Activated CD4-positive, alpha-beta T cell treated with anti-CD3 and anti-CD28 coated beads, Interleukin-2, amount 10 ng/mL, durations not matched to agents 24 days and 14 days (primary cell): ENCODE data around the gene OR4X1. TPM values are rescaled to one million over a fixed set of nuclear protein-coding genes. Genes with fewer than 3 reads are reported as not detected.
"Not testable (repeated sequence)": the region's sequence is repeated elsewhere in the genome, so short reads cannot be mapped to it uniquely, and the experiment has no call there.

Experiments
- DNase-seq: peaks from one replicate; pipeline ENCODE4 v3.0.0; 2022
- H3K27ac Mint-ChIP-seq: one replicate; pipeline ENCODE4 v1.8.0; 2022; ENCODE audit warnings: mild to moderate bottlenecking, mixed read lengths
- H3K27me3 Mint-ChIP-seq: one replicate; pipeline ENCODE4 v1.8.0; 2022; ENCODE audit warnings: mixed read lengths
- H3K36me3 Mint-ChIP-seq: one replicate; pipeline ENCODE4 v1.8.0; 2022; ENCODE audit warnings: low read depth, mild to moderate bottlenecking, mixed read lengths
- H3K4me1 Mint-ChIP-seq: one replicate; pipeline ENCODE4 v1.8.0; 2021; ENCODE audit warnings: mixed read lengths
- H3K4me3 Mint-ChIP-seq: one replicate; pipeline ENCODE4 v1.8.0; 2022; ENCODE audit warnings: mild to moderate bottlenecking, moderate library complexity, mixed read lengths
- H3K9me3 Mint-ChIP-seq: one replicate; pipeline ENCODE4 v1.8.0; 2021; ENCODE audit warnings: mixed read lengths
- intact Hi-C: fragments of 100-400 bp; cut with micrococcal nuclease; formaldehyde crosslinking; loops from one replicate; pipeline ENCODE4 v1.15.1; 2023
- total RNA-seq: library from RNA; stranded (reverse); gene quantifications from 2 replicates; pipeline ENCODE4 v1.2.3, GENCODE V29; 2022

OR4X1 gene, protein sequence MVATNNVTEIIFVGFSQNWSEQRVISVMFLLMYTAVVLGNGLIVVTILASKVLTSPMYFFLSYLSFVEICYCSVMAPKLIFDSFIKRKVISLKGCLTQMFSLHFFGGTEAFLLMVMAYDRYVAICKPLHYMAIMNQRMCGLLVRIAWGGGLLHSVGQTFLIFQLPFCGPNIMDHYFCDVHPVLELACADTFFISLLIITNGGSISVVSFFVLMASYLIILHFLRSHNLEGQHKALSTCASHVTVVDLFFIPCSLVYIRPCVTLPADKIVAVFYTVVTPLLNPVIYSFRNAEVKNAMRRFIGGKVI
- not detected in 2 replicates for total RNA-seq

DNA sequence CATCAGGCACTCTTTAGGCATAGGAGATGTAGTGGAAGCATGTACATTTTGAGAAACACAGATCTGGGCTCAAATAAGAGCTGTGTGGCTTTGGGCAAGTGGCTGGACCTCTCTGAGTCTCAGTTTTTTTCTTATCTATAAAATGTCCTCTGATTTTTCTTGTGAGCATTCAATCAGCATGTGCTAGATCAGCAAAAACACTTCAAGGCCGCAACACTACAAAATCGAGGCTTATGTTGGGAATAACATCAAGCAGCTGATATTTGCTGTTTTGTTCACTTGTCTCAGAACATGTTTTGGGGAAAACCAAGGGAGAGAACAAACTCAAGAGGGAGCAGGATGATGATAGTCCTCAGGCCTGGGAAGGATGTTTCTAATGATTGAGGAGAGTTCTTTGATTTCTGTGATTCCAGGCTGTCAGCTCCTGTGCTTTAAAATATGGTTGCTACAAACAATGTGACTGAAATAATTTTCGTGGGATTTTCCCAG is at the start of gene OR4X1:
TSS of gene OR4X1 (plus strand) at position 439 of the 489 bp plus-strand sequence. CDS start at position 439, 0 bp downstream.
- no peaks in the 10 kb centered on the region for H3K9me3 Mint-ChIP-seq
- no peaks in the 10 kb centered on the region for H3K27me3 Mint-ChIP-seq
- no peak within 1 kb of the TSS for H3K4me3 Mint-ChIP-seq
- intact Hi-C loops = no loop called here
- H3K4me1 Mint-ChIP-seq = peaks cover 2% of the 10 kb centered on the region
- H3K27ac Mint-ChIP-seq = no peak within 1 kb of the TSS
- H3K36me3 Mint-ChIP-seq = no peaks in the 10 kb centered on the region
- DNase-seq = no peak

DNA sequence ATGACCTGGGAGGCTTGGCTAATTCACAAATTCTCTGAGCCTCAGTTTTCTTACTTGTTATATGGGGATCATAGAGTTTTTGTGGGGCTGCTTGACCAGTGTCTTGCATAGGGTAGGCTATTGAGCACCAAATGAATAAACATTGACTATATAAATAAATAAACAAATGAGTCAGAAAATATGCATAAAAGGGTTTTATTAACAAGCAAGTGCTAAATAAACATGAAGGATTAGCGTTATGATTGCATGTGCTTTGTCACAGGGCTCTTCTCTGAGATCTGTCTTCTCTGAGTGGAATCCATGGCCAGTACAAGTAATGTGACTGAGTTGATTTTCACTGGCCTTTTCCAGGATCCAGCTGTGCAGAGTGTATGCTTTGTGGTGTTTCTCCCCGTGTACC is 47.2 kb upstream of the OR4X1 start, which contains the start of gene OR4B1:
TSS of gene OR4B1 (plus strand) at position 301 of the 400 bp plus-strand sequence. CDS start at position 301, 0 bp downstream.
- intact Hi-C loops = no loop called here
- no peak for DNase-seq
- Mint-ChIP-seq H3K36me3 (no peaks in the 10 kb centered on the region), H3K9me3 (no peaks in the 10 kb centered on the region), H3K27me3 (no peaks in the 10 kb centered on the region), H3K4me1 (peaks cover 2% of the 10 kb centered on the region), H3K27ac (no peak within 1 kb of the TSS), H3K4me3 (no peak within 1 kb of the TSS)

DNA sequence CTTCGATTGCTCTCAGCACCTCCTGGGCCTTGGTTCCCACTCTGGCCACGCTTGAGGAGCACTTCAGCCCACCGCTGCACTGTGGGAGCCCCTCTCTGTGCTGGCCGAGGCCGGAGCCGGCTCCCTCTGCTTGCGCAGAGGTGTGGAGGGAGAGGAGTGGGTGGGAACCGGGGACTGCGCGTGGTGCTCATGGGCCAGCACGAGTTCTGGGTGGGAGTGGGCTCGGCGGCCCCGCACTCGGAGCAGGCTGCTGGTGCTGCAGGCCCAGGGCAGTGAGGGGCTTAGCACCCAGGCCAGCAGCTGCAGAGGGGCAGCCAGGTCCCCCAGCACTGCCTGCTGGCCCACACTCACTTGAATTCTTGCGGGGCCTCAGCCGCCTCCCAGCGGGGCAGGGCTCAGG is 34.9 kb upstream of the OR4X1 start:
- H3K4me1 Mint-ChIP-seq = no peaks in the 10 kb centered on the region

DNA sequence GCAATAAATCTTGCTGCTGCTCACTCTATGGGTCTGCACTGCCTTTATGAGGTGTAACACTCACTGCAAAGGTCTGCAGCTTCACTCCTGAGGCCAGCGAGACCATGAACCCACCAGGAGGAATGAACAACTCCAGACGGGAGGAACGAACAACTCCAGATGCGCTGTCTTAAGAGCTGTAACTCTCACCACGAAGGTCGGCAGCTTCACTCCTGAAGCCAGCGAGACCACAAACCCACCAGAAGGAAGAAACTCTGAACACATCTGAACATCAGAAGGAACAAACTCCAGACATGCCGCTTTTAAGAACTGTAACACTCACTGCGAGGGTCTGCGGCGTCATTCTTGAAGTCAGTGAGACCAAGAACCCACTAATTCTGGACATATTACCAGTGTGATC is 33.6 kb upstream of the OR4X1 start:
- H3K27ac Mint-ChIP-seq, H3K4me1 Mint-ChIP-seq, H3K36me3 Mint-ChIP-seq, H3K27me3 Mint-ChIP-seq, intact Hi-C loops, H3K4me3 Mint-ChIP-seq, DNase-seq: not testable (repeated sequence)
- peaks cover 20% of the 10 kb centered on the region for H3K9me3 Mint-ChIP-seq

More for the DNA sequence above, 34.9 kb upstream of the OR4X1 start:
- Mint-ChIP-seq H3K27ac (no peak overlapping the region), H3K9me3 (peaks cover 20% of the 10 kb centered on the region), H3K4me3 (no peak overlapping the region), H3K36me3 (no peaks in the 10 kb centered on the region), H3K27me3 (no peaks in the 10 kb centered on the region)
- DNase-seq = no peak
- intact Hi-C loops = no loop called here

DNA sequence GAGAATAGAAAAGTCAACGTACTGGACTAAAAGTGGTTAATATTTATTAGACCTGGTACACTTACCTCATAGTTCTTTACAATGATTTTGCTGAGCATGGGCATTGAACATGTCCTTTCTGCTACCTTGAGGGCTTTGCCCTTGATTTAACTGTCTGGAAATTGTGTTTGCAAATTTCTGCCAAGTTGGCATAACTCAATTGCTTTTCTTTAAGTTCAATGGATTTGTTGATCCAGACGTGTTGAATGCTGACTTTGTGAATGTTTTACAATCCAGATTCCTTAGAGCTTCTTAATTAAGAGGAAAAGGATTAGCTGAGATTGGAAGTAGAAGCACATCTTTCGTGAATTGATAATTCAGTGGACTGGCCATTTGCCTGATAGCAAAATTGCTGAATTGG is 25.9 kb upstream of the OR4X1 start:
- H3K27ac Mint-ChIP-seq = no peak overlapping the region
- no peaks in the 10 kb centered on the region for H3K4me1 Mint-ChIP-seq
- no peak overlapping the region for H3K4me3 Mint-ChIP-seq
- H3K36me3 Mint-ChIP-seq = no peaks in the 10 kb centered on the region
- H3K9me3 Mint-ChIP-seq = peaks cover 3% of the 10 kb centered on the region
- DNase-seq = no peak
- peaks cover 4% of the 10 kb centered on the region for H3K27me3 Mint-ChIP-seq
- intact Hi-C loops = no loop called here

DNA sequence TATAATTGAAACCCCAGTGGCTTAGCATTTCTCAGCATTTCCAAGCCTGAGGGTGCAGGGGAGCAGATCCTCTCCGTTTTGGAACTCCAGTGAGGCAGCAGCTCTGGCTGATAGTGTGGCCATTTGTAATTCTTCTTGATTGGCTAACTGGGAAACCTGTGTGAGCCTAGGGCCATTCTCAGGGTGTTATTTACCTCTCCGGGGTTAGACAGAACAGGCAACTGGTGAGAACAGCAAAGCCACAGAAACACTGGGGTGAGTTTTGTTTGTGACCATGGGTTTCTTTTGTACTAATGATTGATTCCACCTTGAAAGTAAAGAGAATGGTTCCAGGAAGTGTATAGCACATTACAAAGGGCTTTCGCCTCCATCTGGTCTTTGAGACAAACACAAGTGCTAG is 21.2 kb upstream of the OR4X1 start:
- no peaks in the 10 kb centered on the region for H3K36me3 Mint-ChIP-seq
- no peaks in the 10 kb centered on the region for H3K9me3 Mint-ChIP-seq
- intact Hi-C loops = no loop called here

DNA sequence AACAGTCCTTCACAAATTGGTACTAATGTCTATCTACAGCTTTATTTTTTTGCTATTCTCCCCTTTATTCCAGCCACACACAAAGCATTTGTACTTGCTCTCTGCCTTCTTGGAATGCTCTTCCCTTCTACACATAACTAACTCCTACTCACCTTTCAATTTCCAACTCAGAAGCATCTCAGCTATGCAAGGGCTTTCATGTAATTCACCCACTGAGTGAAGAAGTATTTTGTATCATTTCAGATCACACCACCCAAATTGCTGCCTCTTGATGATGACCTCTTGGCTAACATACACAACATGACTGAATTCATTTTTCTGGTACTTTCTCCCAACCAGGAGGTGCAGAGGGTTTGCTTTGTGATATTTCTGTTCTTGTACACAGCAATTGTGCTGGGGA is 18.9 kb upstream of the OR4X1 start, which contains the start of gene OR4X2:
TSS of gene OR4X2 (plus strand) at position 301 of the 400 bp plus-strand sequence. CDS start at position 301, 0 bp downstream.
- Mint-ChIP-seq H3K27ac (no peak within 1 kb of the TSS), H3K4me1 (no peaks in the 10 kb centered on the region), H3K27me3 (peaks cover 6% of the 10 kb centered on the region), H3K9me3 (peaks cover 4% of the 10 kb centered on the region), H3K36me3 (no peaks in the 10 kb centered on the region), H3K4me3 (no peak within 1 kb of the TSS)
- intact Hi-C loops = no loop called here
- DNase-seq = no peak

More for the DNA sequence above, 21.2 kb upstream of the OR4X1 start:
- H3K27me3 Mint-ChIP-seq = peaks cover 8% of the 10 kb centered on the region
- H3K27ac Mint-ChIP-seq = no peak overlapping the region
- no peaks in the 10 kb centered on the region for H3K4me1 Mint-ChIP-seq
- no peak for DNase-seq
- no peak overlapping the region for H3K4me3 Mint-ChIP-seq

DNA sequence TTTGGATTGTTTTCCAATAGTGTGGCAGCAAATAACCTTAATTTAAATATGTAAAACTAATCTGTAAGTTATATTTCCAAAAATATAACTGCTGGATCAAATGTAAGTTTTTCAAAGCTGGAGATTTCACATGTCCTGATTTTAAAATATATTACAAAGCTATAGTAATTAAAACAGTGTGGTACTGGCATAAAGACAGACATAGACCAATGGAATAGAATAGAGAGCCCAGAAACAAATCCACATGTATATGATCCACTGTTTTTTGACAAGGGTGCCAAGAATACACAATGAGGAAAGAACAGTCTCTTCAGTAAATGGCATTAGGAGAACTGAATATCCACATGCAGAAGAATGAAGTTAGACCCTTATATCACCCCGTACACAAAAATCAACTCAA is 14.8 kb upstream of the OR4X1 start:
- Mint-ChIP-seq H3K4me3 (no peak overlapping the region), H3K27me3 (peaks cover 15% of the 10 kb centered on the region), H3K36me3 (no peaks in the 10 kb centered on the region), H3K9me3 (peaks cover 4% of the 10 kb centered on the region), H3K4me1 (no peaks in the 10 kb centered on the region), H3K27ac (no peak overlapping the region)
- no peak for DNase-seq
- intact Hi-C loops = no loop called here

DNA sequence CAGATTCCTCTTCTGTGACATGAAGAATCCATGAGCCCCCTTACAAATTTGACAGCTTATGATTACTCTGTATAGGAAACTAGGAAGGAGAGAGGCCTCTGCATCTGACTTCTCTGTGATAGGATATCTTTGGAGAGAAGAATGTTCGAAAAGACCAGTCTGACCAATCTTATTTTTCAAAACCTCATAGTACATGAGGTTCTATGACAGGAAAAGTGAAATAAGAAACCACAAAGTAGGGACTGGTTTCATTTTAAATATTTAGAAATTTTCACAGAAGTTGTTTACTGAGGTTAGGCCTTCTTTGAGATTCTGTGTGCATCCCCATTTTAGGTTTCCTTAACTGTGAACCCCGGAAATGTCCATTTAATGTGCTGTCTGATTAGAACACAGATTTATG is 2.1 kb upstream of the OR4X1 start:
- no peak for DNase-seq
- Mint-ChIP-seq H3K27ac (no peak overlapping the region), H3K27me3 (peaks cover 3% of the 10 kb centered on the region), H3K4me3 (no peak overlapping the region), H3K36me3 (no peaks in the 10 kb centered on the region), H3K4me1 (peaks cover 2% of the 10 kb centered on the region), H3K9me3 (no peaks in the 10 kb centered on the region)
- intact Hi-C loops = no loop called here

DNA sequence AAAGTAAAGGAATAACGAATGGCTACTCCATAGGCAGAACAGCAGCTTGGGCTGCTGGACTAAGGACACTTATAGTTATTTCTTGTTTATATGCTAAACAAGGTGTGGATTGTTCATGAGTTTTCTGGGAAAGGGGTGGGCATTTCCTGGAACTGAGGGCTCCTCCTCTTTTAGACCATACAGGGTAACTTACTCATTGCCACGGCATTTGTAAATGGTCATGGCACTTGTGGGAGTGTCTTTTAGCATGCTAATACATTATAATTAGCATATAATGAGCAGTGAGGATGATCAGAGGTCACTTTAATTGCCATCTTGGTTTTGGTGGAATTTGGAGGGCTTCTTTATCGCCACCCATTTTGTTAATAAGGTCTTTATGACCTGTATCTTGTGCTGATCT is 7.0 kb downstream of the OR4X1 start:
- Mint-ChIP-seq H3K36me3 (no peaks in the 10 kb centered on the region), H3K9me3 (no peaks in the 10 kb centered on the region), H3K4me3 (no peak overlapping the region), H3K27me3 (peaks cover 6% of the 10 kb centered on the region), H3K27ac (no peak overlapping the region), H3K4me1 (peaks cover 2% of the 10 kb centered on the region)
- intact Hi-C loops = no loop called here
- DNase-seq = no peak

DNA sequence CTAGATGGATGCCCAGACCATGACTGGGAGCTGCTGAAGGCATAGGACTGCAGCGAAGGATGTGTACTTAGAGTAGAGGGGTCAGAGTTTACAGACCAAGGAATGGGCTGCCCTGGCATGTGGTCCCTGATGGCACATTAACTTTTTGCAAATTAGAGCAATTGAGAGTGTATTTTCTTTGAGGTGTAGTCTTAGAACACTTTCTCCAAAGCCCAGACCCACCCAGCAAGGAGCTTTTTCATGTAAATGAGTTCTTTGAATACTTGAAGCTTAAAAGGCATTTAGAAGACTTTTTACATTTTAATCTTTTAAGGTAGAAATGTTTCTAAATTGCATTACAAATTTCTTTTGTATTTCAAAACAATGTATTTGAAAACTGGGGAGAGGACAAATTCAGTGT is 8.9 kb downstream of the OR4X1 start:
- no peak overlapping the region for H3K4me3 Mint-ChIP-seq
- H3K4me1 Mint-ChIP-seq = peaks cover 2% of the 10 kb centered on the region
- no peaks in the 10 kb centered on the region for H3K36me3 Mint-ChIP-seq
- no peak for DNase-seq
- peaks cover 7% of the 10 kb centered on the region for H3K27me3 Mint-ChIP-seq
- no peak overlapping the region for H3K27ac Mint-ChIP-seq
- intact Hi-C loops = no loop called here
- no peaks in the 10 kb centered on the region for H3K9me3 Mint-ChIP-seq

DNA sequence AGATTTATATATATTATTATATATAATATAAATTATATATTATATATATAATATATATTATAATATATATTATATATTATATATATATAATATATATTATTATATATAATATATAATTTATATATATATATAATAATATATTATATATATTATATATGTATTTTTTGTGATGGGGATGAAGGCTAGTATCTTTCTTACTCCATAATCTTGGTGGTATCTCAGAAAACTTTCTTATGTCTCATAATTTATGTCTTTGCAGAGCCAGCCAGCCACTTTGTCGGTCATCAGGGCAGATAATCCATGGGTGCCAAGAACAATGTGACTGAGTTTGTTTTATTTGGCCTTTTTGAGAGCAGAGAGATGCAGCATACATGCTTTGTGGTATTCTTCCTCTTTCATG is 42.3 kb downstream of the OR4X1 start, which contains the start of gene OR4S1:
TSS of gene OR4S1 (plus strand) at position 301 of the 400 bp plus-strand sequence. CDS start at position 301, 0 bp downstream.
- Mint-ChIP-seq H3K27ac (no peak within 1 kb of the TSS), H3K36me3 (no peaks in the 10 kb centered on the region), H3K4me1 (no peaks in the 10 kb centered on the region), H3K4me3 (no peak within 1 kb of the TSS), H3K9me3 (no peaks in the 10 kb centered on the region), H3K27me3 (no peaks in the 10 kb centered on the region)
- DNase-seq = no peak
- intact Hi-C loops = loop anchor here (5.0 kb wide), 2 partner anchors 1221 to 1691 kb away; no protein-coding TSS in a partner anchor

DNA sequence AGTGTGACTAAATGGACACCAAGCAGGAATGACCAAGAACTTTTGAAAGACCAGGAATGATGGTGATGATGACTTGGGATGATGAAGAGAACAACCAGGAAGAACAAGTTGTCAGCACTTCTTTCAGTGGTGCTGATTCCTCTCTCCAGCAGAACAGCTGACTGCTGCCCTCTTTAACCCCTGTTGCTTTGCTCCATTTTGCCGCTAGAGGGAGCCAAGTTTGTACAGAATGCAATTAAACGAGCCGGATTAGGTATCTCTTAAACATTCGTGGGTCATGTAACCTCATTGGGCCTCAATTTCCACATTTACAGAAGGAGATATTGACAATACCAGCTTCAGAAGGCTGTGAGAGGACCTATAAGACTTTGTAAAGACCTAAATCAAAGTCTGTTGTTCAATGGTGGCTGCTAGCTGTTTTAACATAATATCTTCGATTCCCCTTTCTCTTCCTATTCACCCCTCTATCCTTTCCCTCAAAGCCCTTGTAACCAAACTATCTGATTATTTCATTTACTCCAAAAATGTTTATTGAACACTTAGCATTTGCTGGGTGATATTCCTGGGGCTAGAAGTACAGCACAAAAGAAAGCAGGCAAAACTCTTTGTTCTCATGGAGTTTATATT is 44.2 kb downstream of the OR4X1 start:
- Mint-ChIP-seq H3K9me3 (no peaks in the 10 kb centered on the region), H3K36me3 (no peaks in the 10 kb centered on the region), H3K27ac (no peak overlapping the region), H3K4me1 (no peaks in the 10 kb centered on the region), H3K27me3 (no peaks in the 10 kb centered on the region), H3K4me3 (no peak overlapping the region)
- DNase-seq = peak; percentile 91
- intact Hi-C loops = loop anchor here (5.0 kb wide), 2 partner anchors 1219 to 1689 kb away; no protein-coding TSS in a partner anchor

DNA sequence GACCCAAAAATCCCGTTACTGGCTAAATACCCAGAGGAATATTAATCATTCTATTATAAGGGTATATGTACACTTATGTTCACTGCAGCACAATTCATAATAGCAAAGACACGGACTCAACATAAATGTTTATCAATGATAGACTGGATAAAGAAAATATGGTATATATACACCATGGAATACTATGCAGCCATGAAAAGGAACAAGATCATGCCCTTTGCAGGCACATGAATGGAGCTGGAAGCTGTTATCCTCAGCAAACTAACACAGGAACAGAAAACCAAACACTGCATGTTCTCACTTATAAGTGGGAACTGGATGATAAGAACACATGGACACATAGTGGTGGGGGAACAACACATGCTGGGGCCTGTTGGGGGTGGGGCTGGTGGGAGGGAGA is 49.9 kb downstream of the OR4X1 start:
- H3K27me3 Mint-ChIP-seq, H3K36me3 Mint-ChIP-seq, H3K4me3 Mint-ChIP-seq, intact Hi-C loops, DNase-seq, H3K27ac Mint-ChIP-seq, H3K9me3 Mint-ChIP-seq, H3K4me1 Mint-ChIP-seq: not testable (repeated sequence)
